ENCODE measurements around the gene GARIN3. TPM values are rescaled to one million over a fixed set of nuclear protein-coding genes. Genes with fewer than 3 reads are reported as not detected.

The GARIN3 gene
- total and polyA plus RNA-seq, 7 donors = not detected

GRCh38 chr5:157203417-157203816 is 37.4 kb upstream of the GARIN3 start:
- WGBS, 2 donors = 49 to 55% methylated on average over 4 of the region's 4 CpGs
- Histone ChIP-seq H3K36me3 (no peaks in the 10 kb centered on the region), H3K27ac (no peak overlapping the region), H3K4me1 (no peaks in the 10 kb centered on the region), H3K27me3 (no peaks in the 10 kb centered on the region), H3K9me3 (no peaks in the 10 kb centered on the region), H3K4me3 (no peak overlapping the region)
- intact Hi-C loops (cut with DNase I) = no loop called here
- no peak for TF ChIP-seq POLR2AphosphoS5 (IDR thresholded peaks at IDR 0.05)
- TF ChIP-seq EP300 (IDR thresholded peaks at IDR 0.05) = no peak
- no peak for TF ChIP-seq POLR2A (IDR thresholded peaks at IDR 0.05)
- no peak for DNase-seq

GRCh38 chr5:157201857-157202256 is 35.8 kb upstream of the GARIN3 start:
- WGBS, 2 donors = 77 to 79% methylated on average over 4 of the region's 4 CpGs
- H3K4me1 ChIP-seq = no peaks in the 10 kb centered on the region
- H3K27me3 ChIP-seq = no peaks in the 10 kb centered on the region
- H3K27ac ChIP-seq = no peak overlapping the region
- H3K4me3 ChIP-seq = no peak overlapping the region
- DNase-seq = no peak
- intact Hi-C loops (cut with DNase I) = no loop called here
- H3K36me3 ChIP-seq = no peaks in the 10 kb centered on the region
- H3K9me3 ChIP-seq = no peaks in the 10 kb centered on the region
- no peak for TF ChIP-seq EP300 (IDR thresholded peaks at IDR 0.05)
- no peak for TF ChIP-seq POLR2AphosphoS5 (IDR thresholded peaks at IDR 0.05)
- TF ChIP-seq CTCF (IDR thresholded peaks at IDR 0.05) = no peak
- TF ChIP-seq POLR2A (IDR thresholded peaks at IDR 0.05) = no peak

- H3K36me3 ChIP-seq = no peaks in the 10 kb centered on the region
- H3K27me3 ChIP-seq = no peaks in the 10 kb centered on the region
- no peaks in the 10 kb centered on the region for H3K9me3 ChIP-seq
- TF ChIP-seq CTCF (IDR thresholded peaks at IDR 0.05) (no peak), EP300 (IDR thresholded peaks at IDR 0.05) (no peak), POLR2A (IDR thresholded peaks at IDR 0.05) (no peak)
- no peak for DNase-seq
- H3K4me1 ChIP-seq = no peaks in the 10 kb centered on the region
- intact Hi-C loops (cut with DNase I) = no loop called here
- WGBS, 2 donors = 42 to 45% methylated on average over 5 of the region's 5 CpGs
- H3K27ac ChIP-seq = no peak overlapping the region
- H3K4me3 ChIP-seq = no peak overlapping the region
These were observed 32.4 kb upstream of the GARIN3 start for GRCh38 chr5:157198277-157198986.

GRCh38 chr5:157197086-157197485 is 31.0 kb upstream of the GARIN3 start:
- WGBS, 2 donors = 80 to 91% methylated on average over 3 of the region's 3 CpGs
- TF ChIP-seq CTCF (IDR thresholded peaks at IDR 0.05) (no peak), POLR2AphosphoS5 (IDR thresholded peaks at IDR 0.05) (no peak), EP300 (IDR thresholded peaks at IDR 0.05) (no peak), POLR2A (IDR thresholded peaks at IDR 0.05) (no peak)
- no peaks in the 10 kb centered on the region for H3K9me3 ChIP-seq
- H3K4me3 ChIP-seq = no peak overlapping the region
- intact Hi-C loops (cut with DNase I) = no loop called here
- peaks cover 0 to 4% (median 0%) of the 10 kb centered on the region in 3 donors for H3K27me3 ChIP-seq
- no peak for DNase-seq
- no peaks in the 10 kb centered on the region for H3K4me1 ChIP-seq
- no peak overlapping the region for H3K27ac ChIP-seq
- no peaks in the 10 kb centered on the region for H3K36me3 ChIP-seq

GRCh38 chr5:157196045-157196444 is 30.0 kb upstream of the GARIN3 start:
- H3K4me3 ChIP-seq = no peak overlapping the region
- intact Hi-C loops (cut with DNase I) = no loop called here
- H3K36me3 ChIP-seq = no peaks in the 10 kb centered on the region
- H3K27me3 ChIP-seq = peaks cover 0 to 4% (median 0%) of the 10 kb centered on the region in 3 donors
- H3K4me1 ChIP-seq = no peaks in the 10 kb centered on the region
- no peak overlapping the region for H3K27ac ChIP-seq
- TF ChIP-seq EP300 (IDR thresholded peaks at IDR 0.05) = no peak
- no peak for TF ChIP-seq CTCF (IDR thresholded peaks at IDR 0.05)
- TF ChIP-seq POLR2A (IDR thresholded peaks at IDR 0.05) = no peak
- no peak for TF ChIP-seq POLR2AphosphoS5 (IDR thresholded peaks at IDR 0.05)
- H3K9me3 ChIP-seq = no peaks in the 10 kb centered on the region
- DNase-seq = no peak
